HuH-7 (cell line): ENCODE results near the gene SYNRG.
"Not testable (repeated sequence)": the region's sequence is repeated elsewhere in the genome, so short reads cannot be mapped to it uniquely, and the experiment has no call there.

Experiments
- DNase-seq: peaks from one replicate; pipeline ENCODE4 v3.0.0; 2011; ENCODE audit warnings: low spot score

SYNRG gene

GRCh38 chr17:37538981-37539659, 70.1 kb downstream of the SYNRG start:
- no peak for DNase-seq

- no peak for DNase-seq
Measured at GRCh38 chr17:37535906-37536305, 73.3 kb downstream of the SYNRG start.

GRCh38 chr17:37532756-37533155, 76.5 kb downstream of the SYNRG start:
- DNase-seq = no peak

GRCh38 chr17:37530420-37530819, 78.8 kb downstream of the SYNRG start:
- no peak for DNase-seq

GRCh38 chr17:37527249-37527851, 81.9 kb downstream of the SYNRG start:
- DNase-seq = peak; percentile 34

- DNase-seq = no peak
Measured at GRCh38 chr17:37523715-37524219, 85.5 kb downstream of the SYNRG start.

- no peak for DNase-seq
Measured at GRCh38 chr17:37521821-37522220, 87.4 kb downstream of the SYNRG start.

- DNase-seq = no peak
Measured at GRCh38 chr17:37520174-37520573, 89.0 kb downstream of the SYNRG start.

GRCh38 chr17:37519251-37519985, 89.8 kb downstream of the SYNRG start:
- no peak for DNase-seq

GRCh38 chr17:37518826-37519225, 90.4 kb downstream of the SYNRG start:
- DNase-seq = no peak

GRCh38 chr17:37517881-37518280, 91.3 kb downstream of the SYNRG start:
- DNase-seq = no peak

- DNase-seq = no peak
Measured at GRCh38 chr17:37516127-37516571, 93.1 kb downstream of the SYNRG start.

- DNase-seq = no peak
Measured at GRCh38 chr17:37513711-37514110, 95.5 kb downstream of the SYNRG start.

- no peak for DNase-seq
Measured at GRCh38 chr17:37512442-37513068, 96.7 kb downstream of the SYNRG start.

- not testable (repeated sequence) for DNase-seq
Measured at GRCh38 chr17:37511642-37512041, 97.6 kb downstream of the SYNRG start.

- no peak for DNase-seq
Measured at GRCh38 chr17:37510056-37510455, 99.2 kb downstream of the SYNRG start.

GRCh38 chr17:37507111-37507510, 102.1 kb downstream of the SYNRG start:
- DNase-seq = no peak

GRCh38 chr17:37506678-37507077, 102.5 kb downstream of the SYNRG start:
- DNase-seq = peak; percentile 63

- no peak for DNase-seq
Measured at GRCh38 chr17:37505333-37505732, 103.9 kb downstream of the SYNRG start.

GRCh38 chr17:37503148-37503547, 106.1 kb downstream of the SYNRG start:
- DNase-seq = no peak

GRCh38 chr17:37502009-37502936, 106.9 kb downstream of the SYNRG start:
- DNase-seq = no peak
